GM23338 (cell line): ENCODE measurements around the gene SIL1. TPM values are rescaled to one million over a fixed set of nuclear protein-coding genes. Genes with fewer than 3 reads are reported as not detected.

Source experiments
- ATAC-seq: fragments of 200-7000 bp; cut with Tn5 transposase; 3 replicates; pipeline ENCODE4 v1.9.1; 2020
- DNase-seq: peaks from one replicate; pipeline ENCODE4 v3.0.0-alpha.2; 2015; ENCODE audit warnings: low spot score
- H2AFZ ChIP-seq: fragments of 200-600 bp; sonication (generic); 2 replicates; pipeline ENCODE4 v1.8.0; 2016; ENCODE audit warnings: antibody characterized with exemption, mild to moderate bottlenecking, moderate library complexity
- H3F3A ChIP-seq: fragments of 200-600 bp; sonication (generic); replicated peaks from 2 replicates; pipeline ENCODE4 v1.8.0; 2017; ENCODE audit warnings: antibody characterized with exemption, mixed run types, low read depth
- H3K27ac ChIP-seq: fragments of 200-600 bp; sonication (generic); 2 replicates; pipeline ENCODE4 v1.6.1; 2016; ENCODE audit warnings: low read depth
- H3K27me3 ChIP-seq: fragments of 200-600 bp; sonication (generic); 2 replicates; pipeline ENCODE4 v1.8.0; 2016; ENCODE audit warnings: mild to moderate bottlenecking, mixed run types, moderate library complexity; ENCODE audit not compliant: insufficient read depth
- H3K36me3 ChIP-seq: fragments of 200-600 bp; sonication (generic); 2 replicates; pipeline ENCODE4 v1.8.0; 2016; ENCODE audit warnings: mild to moderate bottlenecking; ENCODE audit not compliant: insufficient read depth
- H3K4me1 ChIP-seq: fragments of 200-600 bp; sonication (generic); 2 replicates; pipeline ENCODE4 v1.8.0; 2016; ENCODE audit warnings: mild to moderate bottlenecking, moderate library complexity; ENCODE audit not compliant: insufficient read depth
- H3K4me2 ChIP-seq: fragments of 200-600 bp; sonication (generic); 2 replicates; pipeline ENCODE4 v1.7.1; 2017; ENCODE audit warnings: mixed run types
- H3K4me3 ChIP-seq: fragments of 200-600 bp; sonication (generic); 2 replicates; pipeline ENCODE4 v1.6.1; 2016; ENCODE audit warnings: mixed run types
- H3K79me2 ChIP-seq: fragments of 200-600 bp; sonication (generic); replicated peaks from 2 replicates; pipeline ENCODE4 v1.8.0; 2017; ENCODE audit warnings: mild to moderate bottlenecking; ENCODE audit not compliant: insufficient read depth
- H3K9me2 ChIP-seq: fragments of 200-600 bp; sonication (generic); 2 replicates; pipeline ENCODE4 v1.8.0; 2017; ENCODE audit not compliant: insufficient read depth
- H4K20me1 ChIP-seq: fragments of 200-600 bp; sonication (generic); replicated peaks from 2 replicates; pipeline ENCODE4 v1.8.0; 2017; ENCODE audit warnings: mild to moderate bottlenecking; ENCODE audit not compliant: insufficient read depth
- H3K27ac Mint-ChIP-seq: 2 replicates; pipeline ENCODE4 v1.8.0; 2020; ENCODE audit warnings: inconsistent platforms, mild to moderate bottlenecking, moderate library complexity, mixed read lengths
- H3K27me3 Mint-ChIP-seq: 3 replicates; pipeline ENCODE4 v1.8.0; 2022; ENCODE audit warnings: low read depth, mild to moderate bottlenecking, moderate library complexity, mixed read lengths, inconsistent platforms; ENCODE audit not compliant: insufficient read depth, poor library complexity
- H3K36me3 Mint-ChIP-seq: 3 replicates; pipeline ENCODE4 v1.8.0; 2021; ENCODE audit warnings: low read depth, mild to moderate bottlenecking, inconsistent platforms, moderate library complexity, mixed read lengths
- H3K4me1 Mint-ChIP-seq: 3 replicates; pipeline ENCODE4 v1.8.0; 2020; ENCODE audit warnings: mild to moderate bottlenecking, inconsistent platforms, mixed read lengths
- H3K4me3 Mint-ChIP-seq: 3 replicates; pipeline ENCODE4 v1.8.0; 2021; ENCODE audit warnings: moderate library complexity, mild to moderate bottlenecking, inconsistent platforms, mixed read lengths
- H3K9me3 Mint-ChIP-seq: 3 replicates; pipeline ENCODE4 v1.8.0; 2020; ENCODE audit warnings: moderate library complexity, mild to moderate bottlenecking, inconsistent platforms, mixed read lengths
- ETS1 ChIP-seq: IDR thresholded peaks from 2 replicates; pipeline ENCODE4 v1.6.1; 2016; ENCODE audit warnings: antibody characterized with exemption
- EZH2 ChIP-seq: fragments of 200-600 bp; sonication (generic); IDR thresholded peaks from one replicate; pipeline ENCODE4 v1.8.0; 2017; ENCODE audit warnings: antibody characterized with exemption, mild to moderate bottlenecking, low read depth; ENCODE audit not compliant: unreplicated experiment
- JUNB ChIP-seq: IDR thresholded peaks from one replicate; pipeline ENCODE4 v1.6.1; 2016; ENCODE audit warnings: antibody characterized with exemption; ENCODE audit not compliant: unreplicated experiment
- NANOG ChIP-seq: IDR thresholded peaks from 2 replicates; pipeline ENCODE4 v1.6.1; 2016; ENCODE audit warnings: antibody characterized with exemption, borderline replicate concordance
- ZNF331 ChIP-seq: fragments of 250-450 bp; sonication (Bioruptor Pico); IDR thresholded peaks from 2 replicates; pipeline ENCODE4 v1.5.0; 2020; ENCODE audit warnings: low read depth, mild to moderate bottlenecking, moderate library complexity
- polyA plus RNA-seq: library from polyadenylated mRNA; unstranded; fragments of >200 nt; fragmentation: Nextera tagmentation; extraction: Ambion mirVana; gene quantifications from 2 replicates; pipeline ENCODE4 v1.2.1, GENCODE V29; 2016
- total RNA-seq: library from RNA; depleted of rRNA; stranded (reverse); fragments of >200 nt; shearing (Covaris generic); gene quantifications from 2 replicates; pipeline ENCODE4 v1.2.3, GENCODE V29; 2014
- TF ChIP-seq, protein P1 (sequence below): IDR thresholded peaks from one replicate; pipeline ENCODE4 v1.6.1; 2018; ENCODE audit warnings: antibody characterized with exemption; ENCODE audit not compliant: unreplicated experiment

The SIL1 gene
- total and polyA plus RNA-seq, 2 experiments from 2014 or later, result 5.5 to 5.9 TPM

GRCh38 chr5:138978581-138978980, 219.6 kb downstream of the SIL1 start (continued):
- TF ChIP-seq EZH2, result no peak
- no peak for TF ChIP-seq ETS1
- TF ChIP-seq JUNB, result no peak

GRCh38 chr5:138978080-138978479, 220.1 kb downstream of the SIL1 start:
- Mint-ChIP-seq H3K36me3 (no peaks in the 10 kb centered on the region; the same call in 2 of the 3 replicates), H3K27me3 (peaks cover 2% of the 10 kb centered on the region), H3K4me1 (peaks cover 20% of the 10 kb centered on the region), H3K4me3 (no peak overlapping the region), H3K27ac (peak overlapping the region; percentile 54; the same call in 1 of the 2 replicates), H3K9me3 (no peaks in the 10 kb centered on the region)
- Histone ChIP-seq H3K27ac (no peak overlapping the region), H3K4me2 (0 out of 2 replicates have a peak overlapping the region, but pooled peaks have one; percentile 56), H3K36me3 (no peaks in the 10 kb centered on the region), H3K4me1 (peaks cover 20% of the 10 kb centered on the region), H3K4me3 (no peak overlapping the region), H3K27me3 (no peaks in the 10 kb centered on the region), H3F3A (no peaks in the 10 kb centered on the region), H2AFZ (no peak overlapping the region), H3K9me2 (no peaks in the 10 kb centered on the region), H4K20me1 (no peaks in the 10 kb centered on the region), H3K79me2 (no peaks in the 10 kb centered on the region)
- no peak for DNase-seq
- no peak; the same call in 2 of the 3 replicates for ATAC-seq
- TF ChIP-seq NANOG, result no peak
- TF ChIP-seq, protein P1, sequence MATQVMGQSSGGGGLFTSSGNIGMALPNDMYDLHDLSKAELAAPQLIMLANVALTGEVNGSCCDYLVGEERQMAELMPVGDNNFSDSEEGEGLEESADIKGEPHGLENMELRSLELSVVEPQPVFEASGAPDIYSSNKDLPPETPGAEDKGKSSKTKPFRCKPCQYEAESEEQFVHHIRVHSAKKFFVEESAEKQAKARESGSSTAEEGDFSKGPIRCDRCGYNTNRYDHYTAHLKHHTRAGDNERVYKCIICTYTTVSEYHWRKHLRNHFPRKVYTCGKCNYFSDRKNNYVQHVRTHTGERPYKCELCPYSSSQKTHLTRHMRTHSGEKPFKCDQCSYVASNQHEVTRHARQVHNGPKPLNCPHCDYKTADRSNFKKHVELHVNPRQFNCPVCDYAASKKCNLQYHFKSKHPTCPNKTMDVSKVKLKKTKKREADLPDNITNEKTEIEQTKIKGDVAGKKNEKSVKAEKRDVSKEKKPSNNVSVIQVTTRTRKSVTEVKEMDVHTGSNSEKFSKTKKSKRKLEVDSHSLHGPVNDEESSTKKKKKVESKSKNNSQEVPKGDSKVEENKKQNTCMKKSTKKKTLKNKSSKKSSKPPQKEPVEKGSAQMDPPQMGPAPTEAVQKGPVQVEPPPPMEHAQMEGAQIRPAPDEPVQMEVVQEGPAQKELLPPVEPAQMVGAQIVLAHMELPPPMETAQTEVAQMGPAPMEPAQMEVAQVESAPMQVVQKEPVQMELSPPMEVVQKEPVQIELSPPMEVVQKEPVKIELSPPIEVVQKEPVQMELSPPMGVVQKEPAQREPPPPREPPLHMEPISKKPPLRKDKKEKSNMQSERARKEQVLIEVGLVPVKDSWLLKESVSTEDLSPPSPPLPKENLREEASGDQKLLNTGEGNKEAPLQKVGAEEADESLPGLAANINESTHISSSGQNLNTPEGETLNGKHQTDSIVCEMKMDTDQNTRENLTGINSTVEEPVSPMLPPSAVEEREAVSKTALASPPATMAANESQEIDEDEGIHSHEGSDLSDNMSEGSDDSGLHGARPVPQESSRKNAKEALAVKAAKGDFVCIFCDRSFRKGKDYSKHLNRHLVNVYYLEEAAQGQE, result no peak
- no peak for TF ChIP-seq EZH2
- no peak for TF ChIP-seq ETS1
- TF ChIP-seq ZNF331 (CRISPR knock-in tag), result no peak
